Hepatocyte (in vitro differentiated cells): ENCODE data around the gene CMTM8. TPM values are rescaled to one million over a fixed set of nuclear protein-coding genes. Genes with fewer than 3 reads are reported as not detected.
"Not testable (repeated sequence)": the region's sequence is repeated elsewhere in the genome, so short reads cannot be mapped to it uniquely, and the experiment has no call there.

Experiments used
- DNase-seq: peaks from one replicate; pipeline ENCODE4 v3.0.0-alpha.2; 2016; ENCODE audit warnings: low spot score
- H2AFZ ChIP-seq: fragments of 200-600 bp; sonication (generic); 2 replicates; pipeline ENCODE4 v1.6.0; 2016; ENCODE audit warnings: antibody characterized with exemption, mild to moderate bottlenecking
- H3K27ac ChIP-seq: fragments of 200-600 bp; sonication (generic); 2 replicates; pipeline ENCODE4 v1.5.1; 2016; ENCODE audit warnings: mild to moderate bottlenecking
- H3K27me3 ChIP-seq: fragments of 200-600 bp; sonication (generic); 2 replicates; pipeline ENCODE4 v1.6.1; 2016
- H3K36me3 ChIP-seq: fragments of 200-600 bp; sonication (generic); replicated peaks from 2 replicates; pipeline ENCODE4 v1.5.1; 2016; ENCODE audit warnings: low read depth; ENCODE audit not compliant: insufficient read depth
- H3K4me1 ChIP-seq: fragments of 200-600 bp; sonication (generic); 2 replicates; pipeline ENCODE4 v1.5.1; 2016; ENCODE audit warnings: mild to moderate bottlenecking, moderate library complexity; ENCODE audit not compliant: insufficient read depth
- H3K4me2 ChIP-seq: fragments of 200-600 bp; sonication (generic); 2 replicates; pipeline ENCODE4 v1.6.0; 2016
- H3K4me3 ChIP-seq: fragments of 200-600 bp; sonication (generic); 2 replicates; pipeline ENCODE4 v1.5.1; 2016; ENCODE audit warnings: mild to moderate bottlenecking
- H3K79me2 ChIP-seq: fragments of 200-600 bp; sonication (generic); 2 replicates; pipeline ENCODE4 v1.6.0; 2017; ENCODE audit warnings: mild to moderate bottlenecking
- H3K9me2 ChIP-seq: fragments of 200-600 bp; sonication (generic); replicated peaks from 2 replicates; pipeline ENCODE4 v1.6.0; 2017; ENCODE audit warnings: mild to moderate bottlenecking; ENCODE audit not compliant: insufficient read depth
- H3K9me3 ChIP-seq: fragments of 200-600 bp; sonication (generic); 2 replicates; pipeline ENCODE4 v1.5.1; 2016; ENCODE audit warnings: low read depth, mild to moderate bottlenecking
- H4K20me1 ChIP-seq: fragments of 200-600 bp; sonication (generic); 2 replicates; pipeline ENCODE4 v1.6.0; 2016; ENCODE audit warnings: mild to moderate bottlenecking; ENCODE audit not compliant: insufficient read depth, poor library complexity, severe bottlenecking
- EZH2 ChIP-seq: fragments of 200-600 bp; sonication (generic); IDR thresholded peaks from 2 replicates; pipeline ENCODE4 v1.6.1; 2016; ENCODE audit warnings: antibody characterized with exemption, mild to moderate bottlenecking, borderline replicate concordance
- EZH2phosphoT487 ChIP-seq: fragments of 200-600 bp; sonication (generic); IDR thresholded peaks from one replicate; pipeline ENCODE4 v1.6.1; 2018; ENCODE audit warnings: antibody characterized with exemption, mild to moderate bottlenecking, low read depth, moderate library complexity; ENCODE audit not compliant: unreplicated experiment, severe bottlenecking
- WGBS: methylation state at CpG from one replicate; pipeline ENCODE4 v1.1.6; 2016; ENCODE audit warnings: low lambda C conversion rate; ENCODE audit errors: missing lambda C conversion rate; 5-methylcytosine and 5-hydroxymethylcytosine counted together
- polyA plus RNA-seq: library from polyadenylated mRNA; unstranded; fragments of >200 nt; fragmentation: Nextera tagmentation; extraction: Ambion mirVana; gene quantifications from 2 replicates; pipeline ENCODE4 v1.2.1, GENCODE V29; 2016
- total RNA-seq: library from RNA; depleted of rRNA; stranded (reverse); fragments of >200 nt; gene quantifications from 2 replicates; pipeline ENCODE4 v1.2.3, GENCODE V29; 2014
- TF ChIP-seq, protein P1 (sequence below): fragments of 200-600 bp; sonication (generic); IDR thresholded peaks from 2 replicates; pipeline ENCODE4 v1.5.1; 2016; ENCODE audit warnings: antibody characterized with exemption, mild to moderate bottlenecking; ENCODE audit not compliant: poor library complexity

Gene CMTM8, protein sequence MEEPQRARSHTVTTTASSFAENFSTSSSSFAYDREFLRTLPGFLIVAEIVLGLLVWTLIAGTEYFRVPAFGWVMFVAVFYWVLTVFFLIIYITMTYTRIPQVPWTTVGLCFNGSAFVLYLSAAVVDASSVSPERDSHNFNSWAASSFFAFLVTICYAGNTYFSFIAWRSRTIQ
- 17.1 and 20.7 TPM in 2 replicates for total RNA-seq
- polyA plus RNA-seq: 23.9 and 34.1 TPM in 2 replicates

DNA sequence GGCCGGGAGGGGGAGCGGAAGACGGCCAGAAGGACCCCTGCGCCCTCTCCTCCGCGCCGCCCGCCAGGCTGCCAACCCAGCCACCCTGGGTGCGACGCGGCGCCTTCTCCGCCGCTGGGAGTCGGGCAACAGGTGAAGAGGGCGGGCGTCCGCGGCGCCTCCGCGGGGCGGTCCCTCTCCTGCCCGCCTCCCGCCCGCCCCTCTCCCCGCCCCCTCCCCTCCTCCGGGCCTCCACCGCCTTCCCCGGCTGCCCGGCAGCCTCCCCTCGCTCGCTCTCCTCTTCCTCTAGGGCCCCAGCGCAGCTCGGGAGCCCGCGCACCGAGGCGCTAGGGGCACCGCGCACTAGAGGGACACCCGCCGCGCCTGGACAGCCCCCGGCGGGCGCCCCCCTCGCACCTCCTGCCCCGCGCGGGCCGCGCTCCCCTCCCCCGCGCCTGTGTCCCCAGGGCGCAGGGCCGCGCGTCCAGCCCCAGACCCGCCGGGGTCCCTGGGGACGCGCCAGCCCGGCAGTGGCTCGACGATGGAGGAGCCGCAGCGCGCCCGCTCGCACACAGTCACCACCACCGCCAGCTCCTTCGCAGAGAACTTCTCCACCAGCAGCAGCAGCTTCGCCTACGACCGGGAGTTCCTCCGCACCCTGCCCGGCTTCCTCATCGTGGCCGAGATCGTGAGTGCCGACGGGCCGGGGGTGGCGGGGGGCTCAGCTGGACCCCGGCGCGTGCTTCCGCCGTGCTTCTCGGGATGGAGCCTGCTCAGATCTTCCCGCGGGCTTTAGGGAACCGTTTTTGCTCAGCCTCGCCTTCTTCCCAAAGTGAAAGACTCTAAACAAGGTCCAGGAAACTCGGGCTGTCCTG is at the start of gene CMTM8:
Gene CMTM8, plus strand, starts transcription at position 228 of the 854 bp plus-strand sequence. Its CDS starts 293 bp downstream, at position 521.
- TF ChIP-seq EZH2phosphoT487 (no peak), EZH2 (no peak)
- TF ChIP-seq, protein P1, sequence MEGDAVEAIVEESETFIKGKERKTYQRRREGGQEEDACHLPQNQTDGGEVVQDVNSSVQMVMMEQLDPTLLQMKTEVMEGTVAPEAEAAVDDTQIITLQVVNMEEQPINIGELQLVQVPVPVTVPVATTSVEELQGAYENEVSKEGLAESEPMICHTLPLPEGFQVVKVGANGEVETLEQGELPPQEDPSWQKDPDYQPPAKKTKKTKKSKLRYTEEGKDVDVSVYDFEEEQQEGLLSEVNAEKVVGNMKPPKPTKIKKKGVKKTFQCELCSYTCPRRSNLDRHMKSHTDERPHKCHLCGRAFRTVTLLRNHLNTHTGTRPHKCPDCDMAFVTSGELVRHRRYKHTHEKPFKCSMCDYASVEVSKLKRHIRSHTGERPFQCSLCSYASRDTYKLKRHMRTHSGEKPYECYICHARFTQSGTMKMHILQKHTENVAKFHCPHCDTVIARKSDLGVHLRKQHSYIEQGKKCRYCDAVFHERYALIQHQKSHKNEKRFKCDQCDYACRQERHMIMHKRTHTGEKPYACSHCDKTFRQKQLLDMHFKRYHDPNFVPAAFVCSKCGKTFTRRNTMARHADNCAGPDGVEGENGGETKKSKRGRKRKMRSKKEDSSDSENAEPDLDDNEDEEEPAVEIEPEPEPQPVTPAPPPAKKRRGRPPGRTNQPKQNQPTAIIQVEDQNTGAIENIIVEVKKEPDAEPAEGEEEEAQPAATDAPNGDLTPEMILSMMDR: no peak
- no peaks in the 10 kb centered on the region for H3K27me3 ChIP-seq
- 1% methylated on average over 44 of the region's 96 CpGs for WGBS
- no peaks in the 10 kb centered on the region for H3K9me3 ChIP-seq
- peaks cover 40% of the 10 kb centered on the region for H3K79me2 ChIP-seq
- H3K4me1 ChIP-seq: peaks cover 14% of the 10 kb centered on the region
- DNase-seq: peak; percentile 87
- H3K4me3 ChIP-seq: peak within 1 kb of the TSS; percentile 93
- H4K20me1 ChIP-seq: no peaks in the 10 kb centered on the region
- no peaks in the 10 kb centered on the region for H3K36me3 ChIP-seq
- peak within 1 kb of the TSS; percentile 92 for H2AFZ ChIP-seq
- peak within 1 kb of the TSS; percentile 98 for H3K4me2 ChIP-seq
- H3K27ac ChIP-seq: peak within 1 kb of the TSS; percentile 89
- no peaks in the 10 kb centered on the region for H3K9me2 ChIP-seq

DNA sequence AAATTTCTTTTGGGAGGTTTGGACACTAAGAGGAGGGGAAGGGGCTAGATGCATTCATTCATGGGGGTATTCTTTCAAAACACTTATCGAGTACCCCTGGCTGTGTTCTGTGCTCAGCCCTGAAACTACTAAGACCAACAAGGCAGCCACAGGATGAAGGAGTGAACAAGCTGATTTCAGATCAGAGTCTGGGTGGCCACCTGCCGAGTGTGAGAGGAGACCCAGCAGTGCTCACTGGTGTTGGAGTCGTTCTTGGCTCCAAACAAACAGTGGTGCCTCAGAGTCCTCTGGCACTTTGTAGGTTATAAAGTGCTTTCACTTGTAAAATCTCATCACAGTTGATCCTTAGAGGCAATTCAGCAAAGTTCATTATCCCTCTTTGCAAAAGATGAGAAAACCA is 48.8 kb upstream of the CMTM8 start:
- TF ChIP-seq, protein P1: no peak
- TF ChIP-seq EZH2: no peak
- no peak for TF ChIP-seq EZH2phosphoT487
- H3K36me3 ChIP-seq: no peaks in the 10 kb centered on the region
- no peak overlapping the region for H3K4me2 ChIP-seq
- H3K4me3 ChIP-seq: no peak overlapping the region
- H3K79me2 ChIP-seq: no peaks in the 10 kb centered on the region
- no peaks in the 10 kb centered on the region for H3K9me3 ChIP-seq
- H3K9me2 ChIP-seq: no peaks in the 10 kb centered on the region
- no peak for DNase-seq
- H4K20me1 ChIP-seq: no peaks in the 10 kb centered on the region
- H3K27ac ChIP-seq: no peak overlapping the region
- peaks cover 4% of the 10 kb centered on the region for H3K4me1 ChIP-seq
- H3K27me3 ChIP-seq: no peaks in the 10 kb centered on the region
- no peak overlapping the region for H2AFZ ChIP-seq
- WGBS: 53% methylated on average over 3 of the region's 3 CpGs

DNA sequence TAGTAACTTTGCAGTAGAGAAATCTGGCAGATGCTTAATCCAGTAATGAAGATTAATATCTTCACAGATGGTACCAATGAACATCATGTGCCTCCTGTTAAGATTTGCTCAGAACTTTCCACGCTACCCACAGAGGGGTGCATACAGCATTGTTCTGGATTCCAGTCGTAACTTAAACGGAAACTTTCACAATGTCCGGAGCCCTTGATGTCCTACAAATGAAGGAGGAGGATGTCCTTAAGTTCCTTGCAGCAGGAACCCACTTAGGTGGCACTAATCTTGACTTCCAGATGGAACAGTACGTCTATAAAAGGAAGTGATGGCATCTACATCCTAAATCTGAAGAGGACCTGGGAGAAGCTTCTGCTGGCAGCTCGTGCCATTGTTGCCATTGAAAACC is 47.9 kb upstream of the CMTM8 start:
- H3K9me2 ChIP-seq, H3K9me3 ChIP-seq, H3K27ac ChIP-seq, H3K36me3 ChIP-seq, H3K4me1 ChIP-seq, H4K20me1 ChIP-seq, H2AFZ ChIP-seq, DNase-seq, H3K4me3 ChIP-seq, H3K27me3 ChIP-seq, H3K4me2 ChIP-seq, H3K79me2 ChIP-seq: not testable (repeated sequence)
- WGBS: 97% methylated on average over 6 of the region's 6 CpGs

DNA sequence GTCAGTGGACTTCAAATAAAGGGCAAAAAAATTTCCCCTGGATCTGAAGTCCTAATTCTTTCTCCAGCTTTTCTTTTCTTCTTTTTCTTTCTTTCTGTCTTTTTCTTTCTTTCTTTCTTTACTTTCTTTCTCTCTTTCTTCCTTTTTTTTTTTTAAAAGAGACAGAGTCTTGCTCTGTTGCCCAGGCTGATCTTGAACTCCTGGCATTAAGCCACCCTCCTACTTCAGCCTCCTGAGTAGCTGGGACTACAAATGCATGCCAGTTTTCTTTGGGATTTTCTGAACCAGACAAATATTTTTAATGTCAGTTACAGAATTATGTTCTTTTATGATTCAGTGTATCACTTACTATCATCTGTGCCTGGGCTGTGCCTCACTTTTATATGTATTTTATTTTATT is 45.4 kb upstream of the CMTM8 start:
- Histone ChIP-seq H3K27ac (no peak overlapping the region), H3K4me1 (peaks cover 5% of the 10 kb centered on the region), H3K4me3 (no peak overlapping the region), H3K9me3 (no peaks in the 10 kb centered on the region), H3K4me2 (no peak overlapping the region), H3K9me2 (no peaks in the 10 kb centered on the region), H2AFZ (no peak overlapping the region), H4K20me1 (no peaks in the 10 kb centered on the region), H3K79me2 (no peaks in the 10 kb centered on the region), H3K27me3 (no peaks in the 10 kb centered on the region), H3K36me3 (no peaks in the 10 kb centered on the region)
- TF ChIP-seq, protein P1: no peak
- TF ChIP-seq EZH2phosphoT487: no peak
- DNase-seq: no peak
